NCI-H1105 treated with DMSO at 0.1 percent for 48 hours (cell line): ENCODE measurements around the gene EIF4E3.
A peak's percentile ranks its signal among the peaks of the same experiment; 100 is the strongest.

Source experiments
- DNase-seq: peaks from one replicate; lab custom pipeline; 2025; lab: John Stamatoyannopoulos, UW

Gene EIF4E3

GRCh38 chr3:71725271-71725991 lies at the start of gene EIF4E3:
EIF4E3 (minus strand) TSS chr3:71725402; CDS start chr3:71725367, 35 bp downstream.
- DNase-seq = no peak

- DNase-seq = no peak
Measured at GRCh38 chr3:71771884-71772283, 46.7 kb upstream of the EIF4E3 start.

- DNase-seq = no peak
Measured at GRCh38 chr3:71771126-71771525, 45.9 kb upstream of the EIF4E3 start.

- no peak for DNase-seq
Measured at GRCh38 chr3:71763426-71763825, 38.2 kb upstream of the EIF4E3 start.

GRCh38 chr3:71760140-71760539 lies 34.9 kb upstream of the EIF4E3 start:
- DNase-seq = no peak

- no peak for DNase-seq
Measured at GRCh38 chr3:71759401-71759800, 34.2 kb upstream of the EIF4E3 start.

- DNase-seq = no peak
Measured at GRCh38 chr3:71758091-71758490, 32.9 kb upstream of the EIF4E3 start.

GRCh38 chr3:71754610-71755253 lies 29.5 kb upstream of the EIF4E3 start:
- no peak for DNase-seq

GRCh38 chr3:71753701-71754609 lies 28.8 kb upstream of the EIF4E3 start, which contains the start of gene GPR27:
GPR27 (plus strand) TSS chr3:71753855; CDS start chr3:71754050, 195 bp downstream.
- peak; percentile 16 for DNase-seq

- no peak for DNase-seq
Measured at GRCh38 chr3:71752831-71753700, 27.9 kb upstream of the EIF4E3 start.

GRCh38 chr3:71751602-71752001 lies 26.4 kb upstream of the EIF4E3 start:
- no peak for DNase-seq

GRCh38 chr3:71744738-71745137 lies 19.5 kb upstream of the EIF4E3 start:
- DNase-seq = no peak

GRCh38 chr3:71742621-71743020 lies 17.4 kb upstream of the EIF4E3 start:
- no peak for DNase-seq

GRCh38 chr3:71734881-71735280 lies 9.7 kb upstream of the EIF4E3 start:
- DNase-seq = no peak

GRCh38 chr3:71733319-71733718 lies 8.1 kb upstream of the EIF4E3 start:
- DNase-seq = no peak

GRCh38 chr3:71732637-71733036 lies 7.4 kb upstream of the EIF4E3 start:
- DNase-seq = no peak

GRCh38 chr3:71728632-71729342 lies 3.6 kb upstream of the EIF4E3 start:
- DNase-seq = peak; percentile 82

- no peak for DNase-seq
Measured at GRCh38 chr3:71726146-71726545, 944 bp upstream of the EIF4E3 start.

GRCh38 chr3:71724584-71725270 lies 475 bp downstream of the EIF4E3 start:
- no peak for DNase-seq

- DNase-seq = no peak
Measured at GRCh38 chr3:71724171-71724453, 1.1 kb downstream of the EIF4E3 start.
